HK-2 (cell line): ENCODE data around the gene OSBPL10.

Experiments used
- DNase-seq: peaks from one replicate; pipeline ENCODE4 v3.0.0-alpha.2; 2018; ENCODE audit not compliant: unreplicated experiment

The OSBPL10 gene

GRCh38 chr3:31772758-31773473 lies 208.1 kb downstream of the OSBPL10 start:
- DNase-seq: no peak

GRCh38 chr3:31772272-31772671 lies 208.8 kb downstream of the OSBPL10 start:
- no peak for DNase-seq

- DNase-seq: no peak
Measured at GRCh38 chr3:31770822-31771326, 210.2 kb downstream of the OSBPL10 start.

- no peak for DNase-seq
Measured at GRCh38 chr3:31768479-31769125, 212.5 kb downstream of the OSBPL10 start.

GRCh38 chr3:31767920-31768319 lies 213.1 kb downstream of the OSBPL10 start:
- DNase-seq: no peak

GRCh38 chr3:31766669-31767068 lies 214.4 kb downstream of the OSBPL10 start:
- no peak for DNase-seq

DNA sequence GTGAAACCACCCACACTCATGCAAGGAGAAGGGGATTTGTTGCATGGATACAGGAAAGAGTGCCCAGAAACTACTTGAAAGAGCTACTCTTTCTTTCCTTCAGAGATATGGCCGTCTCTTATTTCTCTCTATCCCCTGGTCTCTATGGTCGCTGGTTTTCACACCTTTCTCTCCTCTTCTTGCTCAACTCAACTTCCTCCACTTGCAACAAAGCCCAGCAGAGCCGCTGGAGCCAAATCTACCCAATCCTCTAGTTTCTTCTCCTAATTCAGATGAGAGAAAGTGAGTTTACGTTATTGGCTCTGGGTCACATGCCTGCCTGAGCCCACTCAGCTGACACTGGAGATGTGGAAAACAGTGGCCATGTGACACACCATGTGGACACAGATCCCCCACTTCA lies 215.2 kb downstream of the OSBPL10 start:
- DNase-seq: no peak

GRCh38 chr3:31763731-31764130 lies 217.3 kb downstream of the OSBPL10 start:
- DNase-seq: no peak

GRCh38 chr3:31762888-31763351 lies 218.1 kb downstream of the OSBPL10 start:
- DNase-seq: peak; percentile 5

GRCh38 chr3:31762097-31762764 lies 218.8 kb downstream of the OSBPL10 start:
- DNase-seq: no peak

- no peak for DNase-seq
Measured at GRCh38 chr3:31760654-31761053, 220.4 kb downstream of the OSBPL10 start.

DNA sequence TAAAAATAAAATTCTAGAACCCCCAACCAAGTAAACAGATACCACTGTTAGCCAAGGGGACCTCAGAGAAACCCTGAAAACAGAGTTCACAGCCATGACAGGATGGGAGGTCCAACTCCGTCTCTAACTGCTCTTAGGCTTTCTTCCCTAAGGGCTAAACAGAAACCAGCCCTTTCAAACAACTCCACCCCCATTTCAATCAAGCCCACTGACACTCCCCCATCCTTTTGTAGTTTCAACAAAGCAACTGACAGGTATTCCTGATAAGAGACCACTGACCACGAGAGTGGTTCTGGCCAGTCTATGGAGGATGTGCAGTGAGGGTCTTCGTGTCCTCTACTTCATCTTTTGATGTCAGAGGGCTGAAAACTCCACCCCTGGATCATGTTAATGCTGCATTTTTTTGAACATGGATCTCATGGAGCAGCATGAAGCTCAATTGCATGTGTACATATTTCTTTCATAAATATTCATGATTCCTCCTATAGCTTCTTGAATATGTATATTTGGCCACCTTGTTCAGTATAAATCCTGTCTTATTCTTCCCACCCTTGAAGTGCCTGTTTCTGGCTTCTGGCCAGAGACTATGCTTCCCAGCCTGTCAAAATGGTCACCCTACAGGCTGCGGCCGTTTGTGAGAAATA lies 222.6 kb downstream of the OSBPL10 start:
- no peak for DNase-seq

GRCh38 chr3:31755926-31756658 lies 225.0 kb downstream of the OSBPL10 start:
- DNase-seq: no peak

- no peak for DNase-seq
Measured at GRCh38 chr3:31754575-31755278, 226.3 kb downstream of the OSBPL10 start.

DNA sequence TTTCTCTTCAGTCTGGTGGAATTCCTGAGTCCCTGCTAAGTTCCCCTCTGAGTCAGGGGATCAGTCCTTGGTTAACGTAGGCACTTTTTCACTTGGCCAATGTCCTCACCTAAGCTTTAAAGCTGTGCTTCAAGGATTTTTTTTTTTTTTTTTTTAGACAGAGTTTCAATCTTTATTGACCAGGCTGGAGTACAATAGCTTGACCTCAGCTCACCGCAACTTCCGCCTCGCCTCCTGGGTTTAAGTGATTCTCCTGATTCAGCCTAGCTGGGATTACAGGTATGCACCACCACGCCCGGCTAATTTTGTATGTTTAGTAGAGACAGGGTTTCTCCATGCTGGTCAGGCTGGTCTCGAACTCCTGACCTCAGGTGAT lies 228.0 kb downstream of the OSBPL10 start:
- no peak for DNase-seq

DNA sequence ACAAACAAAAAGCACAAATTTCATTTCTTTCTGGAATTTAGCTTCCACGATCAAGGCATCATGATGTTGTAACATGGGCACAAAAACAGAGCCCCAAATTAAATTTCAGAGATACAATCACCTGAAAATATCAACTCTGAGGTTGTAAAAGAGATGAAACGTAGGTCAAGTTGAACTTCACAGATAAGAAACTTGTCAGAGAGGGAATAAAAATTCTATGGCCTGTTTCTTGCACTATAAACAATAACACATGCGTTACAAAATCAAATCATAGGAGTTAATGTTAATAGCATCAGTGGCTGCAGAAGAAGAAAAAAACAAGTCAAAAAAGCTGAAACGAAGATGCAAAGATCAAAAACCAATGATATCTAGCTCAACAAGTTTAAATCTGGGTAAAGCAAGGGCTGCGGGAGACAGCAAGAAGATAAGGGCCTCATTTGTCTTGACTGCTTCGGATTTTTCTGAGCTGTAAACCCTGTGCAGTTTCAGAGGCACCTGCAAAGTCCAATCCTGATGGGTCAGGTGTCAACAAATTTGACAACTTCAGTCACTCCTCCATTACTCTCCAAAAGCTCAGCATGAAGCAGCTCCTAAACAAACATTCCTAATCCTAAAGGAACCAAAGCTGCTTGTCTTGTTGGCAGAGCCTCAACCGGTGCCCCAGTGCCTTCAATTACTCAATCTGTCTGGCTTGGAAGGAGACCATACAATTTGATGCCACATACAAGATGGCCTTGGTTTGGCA lies 228.6 kb downstream of the OSBPL10 start:
- no peak for DNase-seq

- DNase-seq: no peak
Measured at GRCh38 chr3:31750341-31750740, 230.7 kb downstream of the OSBPL10 start.

DNA sequence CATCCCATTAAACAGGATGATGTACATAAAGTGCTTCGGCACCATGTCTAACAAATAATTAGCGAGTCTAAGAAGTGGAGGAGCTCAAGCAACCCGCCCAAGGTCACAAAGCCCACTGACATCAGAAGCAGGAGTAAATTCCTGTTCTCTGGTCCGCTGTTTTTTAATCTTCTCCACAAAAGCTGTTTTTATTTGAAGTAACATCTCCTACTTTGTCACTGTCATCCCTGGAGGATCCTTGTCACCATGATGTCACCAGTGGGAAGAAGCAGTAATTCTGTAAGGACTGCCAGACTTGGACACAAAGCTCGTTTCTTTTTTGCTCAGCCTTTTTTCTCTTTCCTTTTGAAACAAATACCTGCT lies 232.1 kb downstream of the OSBPL10 start:
- DNase-seq: no peak

GRCh38 chr3:31748281-31748932 lies 232.7 kb downstream of the OSBPL10 start:
- no peak for DNase-seq

DNA sequence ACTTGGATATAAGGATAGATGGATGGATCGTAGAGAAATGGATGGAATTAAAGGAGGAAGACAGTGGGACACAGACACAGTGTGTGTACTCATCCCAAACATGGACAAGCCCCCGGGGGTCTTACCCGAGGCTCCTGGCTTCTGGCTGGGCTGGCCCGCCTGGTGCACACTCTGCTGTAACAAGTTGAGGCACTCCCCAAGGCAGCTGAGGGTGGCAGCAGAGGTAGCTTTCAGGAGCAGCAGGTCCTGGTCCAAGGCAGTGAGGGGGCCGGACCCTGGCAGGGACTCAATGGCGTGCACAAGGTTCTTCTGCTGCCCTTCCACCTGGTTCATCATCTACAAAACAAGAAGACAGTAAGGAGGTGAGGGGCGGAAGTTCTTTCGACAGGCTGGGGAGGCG lies 233.3 kb downstream of the OSBPL10 start:
- DNase-seq: no peak
